HepG2 (cell line): ENCODE measurements around the gene CNTNAP1. TPM values are rescaled to one million over a fixed set of nuclear protein-coding genes. Genes with fewer than 3 reads are reported as not detected.

Experiments used
- ARHGAP35 ChIP-seq: sonication (generic); formaldehyde crosslinking; IDR thresholded peaks from 2 replicates; pipeline ENCODE4 v1.9.0; 2022; ENCODE audit warnings: mild to moderate bottlenecking, inconsistent platforms, moderate library complexity, missing genetic modification reagents, borderline replicate concordance
- ATF3 ChIP-seq: sonication (generic); formaldehyde crosslinking; IDR thresholded peaks from 2 replicates; pipeline ENCODE4 v1.4.0; 2020; ENCODE audit warnings: missing genetic modification reagents
- BRD4 ChIP-seq: sonication (generic); formaldehyde crosslinking; IDR thresholded peaks from 2 replicates; pipeline ENCODE4 v1.4.0; 2020; ENCODE audit warnings: missing genetic modification reagents
- FLYWCH1 ChIP-seq: sonication (generic); formaldehyde crosslinking; IDR thresholded peaks from 2 replicates; pipeline ENCODE4 v1.8.1; 2023; ENCODE audit warnings: mild to moderate bottlenecking, missing genetic modification reagents
- FOSL2 ChIP-seq: sonication (generic); formaldehyde crosslinking; IDR thresholded peaks from 2 replicates; pipeline ENCODE4 v1.4.0; 2020; ENCODE audit warnings: missing genetic modification reagents
- FOXA1 ChIP-seq, 2 experiments: fragments of 450-650 bp in 1 of 2; sonication (generic) in 1 of 2; formaldehyde crosslinking in 1 of 2; IDR thresholded peaks; 2 replicates each; pipeline versions ENCODE4 v1.4.0 to v1.6.1; 2016 to 2020; ENCODE audit warnings: missing genetic modification reagents in 1 of 2
- HNRNPK ChIP-seq: fragments of 200-400 bp; formaldehyde crosslinking; IDR thresholded peaks from 2 replicates; pipeline ENCODE4 v1.6.1; 2018; ENCODE audit warnings: low read length, low read depth, moderate library complexity, mild to moderate bottlenecking; ENCODE audit not compliant: poor library complexity, severe bottlenecking
- MAFF ChIP-seq: IDR thresholded peaks from 2 replicates; pipeline ENCODE4 v1.6.1; 2011; ENCODE audit warnings: low read depth, low read length, improper control_type of control experiment
- MED1 ChIP-seq: sonication (generic); formaldehyde crosslinking; IDR thresholded peaks from 2 replicates; pipeline ENCODE4 v1.4.0; 2020; ENCODE audit warnings: missing genetic modification reagents
- NFRKB ChIP-seq: fragments of 450-650 bp; IDR thresholded peaks from 2 replicates; pipeline ENCODE4 v1.6.1; 2017
- RARG ChIP-seq: sonication (generic); formaldehyde crosslinking; IDR thresholded peaks from 2 replicates; pipeline ENCODE4 v1.4.0; 2020; ENCODE audit warnings: low read depth, mild to moderate bottlenecking, missing genetic modification reagents
- SRY ChIP-seq: sonication (generic); formaldehyde crosslinking; IDR thresholded peaks from 2 replicates; pipeline ENCODE4 v1.8.0; 2022; ENCODE audit warnings: mild to moderate bottlenecking, missing genetic modification reagents
- TEAD2 ChIP-seq: sonication (generic); formaldehyde crosslinking; IDR thresholded peaks from 2 replicates; pipeline ENCODE4 v1.9.0; 2021; ENCODE audit warnings: missing genetic modification reagents
- TIGD3 ChIP-seq: sonication (generic); formaldehyde crosslinking; IDR thresholded peaks from 2 replicates; pipeline ENCODE4 v1.5.1; 2020; ENCODE audit warnings: mild to moderate bottlenecking, missing genetic modification reagents, borderline replicate concordance
- ZFP82 ChIP-seq: sonication (generic); formaldehyde crosslinking; IDR thresholded peaks from 2 replicates; pipeline ENCODE4 v1.5.1; 2020; ENCODE audit warnings: mild to moderate bottlenecking, missing genetic modification reagents, borderline replicate concordance
- ZFP91 ChIP-seq: sonication (generic); formaldehyde crosslinking; IDR thresholded peaks from 2 replicates; pipeline ENCODE4 v1.9.0; 2022; ENCODE audit warnings: missing genetic modification reagents, mild to moderate bottlenecking, borderline replicate concordance
- ZNF24 ChIP-seq: fragments of 450-650 bp; IDR thresholded peaks from 2 replicates; pipeline ENCODE4 v1.6.1; 2017; ENCODE audit warnings: antibody characterized with exemption, mild to moderate bottlenecking
- ZNF253 ChIP-seq: sonication (generic); formaldehyde crosslinking; IDR thresholded peaks from 2 replicates; pipeline ENCODE4 v1.8.0; 2022; ENCODE audit warnings: mild to moderate bottlenecking, missing genetic modification reagents, borderline replicate concordance
- ZNF326 ChIP-seq: sonication (generic); formaldehyde crosslinking; IDR thresholded peaks from 2 replicates; pipeline ENCODE4 v1.4.0; 2020; ENCODE audit warnings: missing genetic modification reagents, borderline replicate concordance
- ZNF44 ChIP-seq: sonication (generic); formaldehyde crosslinking; IDR thresholded peaks from 2 replicates; pipeline ENCODE4 v1.5.1; 2020; ENCODE audit warnings: mild to moderate bottlenecking, missing genetic modification reagents
- ZNF512B ChIP-seq: sonication (generic); formaldehyde crosslinking; IDR thresholded peaks from 2 replicates; pipeline ENCODE4 v1.5.1; 2020; ENCODE audit warnings: missing genetic modification reagents, mild to moderate bottlenecking, borderline replicate concordance
- ZNF644 ChIP-seq: IDR thresholded peaks from 2 replicates; pipeline ENCODE4 v1.6.1; 2016; ENCODE audit warnings: low read depth
- ZNF720 ChIP-seq: sonication (generic); formaldehyde crosslinking; IDR thresholded peaks from 2 replicates; pipeline ENCODE4 v1.4.0; 2020; ENCODE audit warnings: missing genetic modification reagents
- ZNF724P ChIP-seq: sonication (generic); formaldehyde crosslinking; IDR thresholded peaks from 2 replicates; pipeline ENCODE4 v1.8.0; 2022; ENCODE audit warnings: missing genetic modification reagents, borderline replicate concordance
- ZNF792 ChIP-seq: IDR thresholded peaks from 2 replicates; pipeline ENCODE4 v1.6.1; 2016
- polyA plus RNA-seq, 8 experiments: library from polyadenylated mRNA; depleted of rRNA in 3 of 8; stranded (reverse) in 7 of 8; unstranded in 1 of 8; fragments of >200 nt; fragmentation: Illumina TruSeq in 4 of 8; extraction: Trizol in 4 of 8; gene quantifications; 2 replicates each; pipeline versions ENCODE4 v1.2.1 to v1.2.3, GENCODE V29; 2011 to 2016; ENCODE audit warnings: low read depth in 4 of 8, missing spikeins in 1 of 8, mixed read lengths in 1 of 8; ENCODE audit not compliant: insufficient read depth in 1 of 8
- total RNA-seq, 5 experiments: library from RNA; depleted of rRNA; stranded (reverse); fragments of >200 nt; fragmentation: Illumina TruSeq; extraction: Trizol; gene quantifications; 2 replicates each; pipeline ENCODE4 v1.2.3, GENCODE V29; 2016; ENCODE audit warnings: low read depth in 1 of 5

CNTNAP1 gene
- total and polyA plus RNA-seq, 2 of the 13 experiments (the other 11 are each of a cell fraction or from before 2014, with no cell fraction given): 4.5 to 7.7 TPM

- TF ChIP-seq ZNF724P (0 out of 2 replicates have a peak, but pooled peaks have one; percentile 5), ZFP91 (CRISPR knock-in tag) (peak; percentile 53), TEAD2 (CRISPR knock-in tag) (no peak), ZNF24 (no peak), ATF3 (CRISPR knock-in tag) (no peak; the same call in 1 of the 2 replicates), ZFP82 (CRISPR knock-in tag) (no peak), HNRNPK (no peak), ZNF792 (no peak; the same call in 1 of the 2 replicates), FOSL2 (CRISPR knock-in tag) (peak; percentile 48), NFRKB (no peak), ZNF644 (CRISPR knock-in tag) (no peak; the same call in 1 of the 2 replicates), FOXA1 (IDR thresholded peaks at IDR 0.05) (no peak), FOXA1 (CRISPR knock-in tag; IDR thresholded peaks at IDR 0.05) (peak; percentile 61), TIGD3 (no peak), MAFF (peak; percentile 92), ZNF720 (CRISPR knock-in tag) (no peak), ZNF326 (no peak; the same call in 1 of the 2 replicates), ZNF512B (CRISPR knock-in tag) (0 out of 2 replicates have a peak, but pooled peaks have one; percentile 80), ARHGAP35 (CRISPR knock-in tag) (no peak), MED1 (CRISPR knock-in tag) (peak; percentile 87), FLYWCH1 (CRISPR knock-in tag) (no peak), RARG (CRISPR knock-in tag) (no peak), SRY (CRISPR knock-in tag) (peak; percentile 88), ZNF253 (CRISPR knock-in tag) (no peak), BRD4 (CRISPR knock-in tag) (peak; percentile 93), ZNF44 (no peak; the same call in 1 of the 2 replicates)
These were observed 4.2 kb upstream of the CNTNAP1 start (continued) for GRCh38 chr17:42677921-42678781.
